HepG2 (cell line): ENCODE data around the gene JAG1. TPM values are rescaled to one million over a fixed set of nuclear protein-coding genes. Genes with fewer than 3 reads are reported as not detected.

Experiments
- DMAP1 ChIP-seq: IDR thresholded peaks from 2 replicates; pipeline ENCODE4 v1.6.1; 2016
- ETV6 ChIP-seq: sonication (generic); formaldehyde crosslinking; conservative IDR thresholded peaks from 2 replicates; pipeline ENCODE4 v1.4.0; 2020; ENCODE audit warnings: missing genetic modification reagents
- FOXA1 ChIP-seq, 2 experiments: fragments of 450-650 bp in 1 of 2; sonication (generic) in 1 of 2; formaldehyde crosslinking in 1 of 2; IDR thresholded peaks; 2 replicates each; pipeline versions ENCODE4 v1.4.0 to v1.6.1; 2016 to 2020; ENCODE audit warnings: missing genetic modification reagents in 1 of 2
- GATAD1 ChIP-seq: IDR thresholded peaks from 2 replicates; pipeline ENCODE4 v1.6.1; 2016; ENCODE audit warnings: missing genetic modification reagents, missing compliant biosample characterization
- HOXA3 ChIP-seq: sonication (generic); formaldehyde crosslinking; IDR thresholded peaks from 2 replicates; pipeline ENCODE4 v1.5.0; 2020; ENCODE audit warnings: missing genetic modification reagents
- KDM5A ChIP-seq: fragments of 200-600 bp; sonication (generic); IDR thresholded peaks from 2 replicates; pipeline ENCODE4 v1.7.0; 2018; ENCODE audit warnings: antibody characterized with exemption, mild to moderate bottlenecking, low read length, borderline replicate concordance
- SP4 ChIP-seq: sonication (generic); formaldehyde crosslinking; IDR thresholded peaks from 2 replicates; pipeline ENCODE4 v1.8.1; 2023; ENCODE audit warnings: mild to moderate bottlenecking, missing genetic modification reagents
- SSRP1 ChIP-seq: IDR thresholded peaks from 2 replicates; pipeline ENCODE4 v1.6.1; 2016; ENCODE audit warnings: control low read depth
- WIZ ChIP-seq: sonication (generic); formaldehyde crosslinking; IDR thresholded peaks from 2 replicates; pipeline ENCODE4 v1.5.1; 2020; ENCODE audit warnings: mild to moderate bottlenecking, missing genetic modification reagents
- ZKSCAN8 ChIP-seq: IDR thresholded peaks from 2 replicates; pipeline ENCODE4 v1.6.1; 2016; ENCODE audit warnings: borderline replicate concordance, missing genetic modification reagents, missing compliant biosample characterization
- ZNF256 ChIP-seq: sonication (generic); formaldehyde crosslinking; conservative IDR thresholded peaks from 2 replicates; pipeline ENCODE4 v1.4.0; 2020; ENCODE audit warnings: missing genetic modification reagents
- ZNF7 ChIP-seq: IDR thresholded peaks from 2 replicates; pipeline ENCODE4 v1.6.1; 2016; ENCODE audit warnings: missing biosample characterization, missing genetic modification reagents
- ZNF724P ChIP-seq: sonication (generic); formaldehyde crosslinking; IDR thresholded peaks from 2 replicates; pipeline ENCODE4 v1.8.0; 2022; ENCODE audit warnings: missing genetic modification reagents, borderline replicate concordance
- ZNF839 ChIP-seq: sonication (generic); formaldehyde crosslinking; IDR thresholded peaks from 2 replicates; pipeline ENCODE4 v1.4.0; 2020; ENCODE audit warnings: missing genetic modification reagents, mild to moderate bottlenecking, borderline replicate concordance
- ZZZ3 ChIP-seq: sonication (generic); formaldehyde crosslinking; IDR thresholded peaks from 2 replicates; pipeline ENCODE4 v1.4.0; 2020; ENCODE audit warnings: missing genetic modification reagents, mild to moderate bottlenecking, borderline replicate concordance
- polyA plus RNA-seq, 8 experiments: library from polyadenylated mRNA; depleted of rRNA in 3 of 8; stranded (reverse) in 7 of 8; unstranded in 1 of 8; fragments of >200 nt; fragmentation: Illumina TruSeq in 4 of 8; extraction: Trizol in 4 of 8; gene quantifications; 2 replicates each; pipeline versions ENCODE4 v1.2.1 to v1.2.3, GENCODE V29; 2011 to 2016; ENCODE audit warnings: low read depth in 4 of 8, missing spikeins in 1 of 8, mixed read lengths in 1 of 8; ENCODE audit not compliant: insufficient read depth in 1 of 8
- total RNA-seq, 5 experiments: library from RNA; depleted of rRNA; stranded (reverse); fragments of >200 nt; fragmentation: Illumina TruSeq; extraction: Trizol; gene quantifications; 2 replicates each; pipeline ENCODE4 v1.2.3, GENCODE V29; 2016; ENCODE audit warnings: low read depth in 1 of 5
- TF ChIP-seq, protein P1 (sequence below): sonication (generic); formaldehyde crosslinking; IDR thresholded peaks from 2 replicates; pipeline ENCODE4 v1.4.0; 2020; ENCODE audit warnings: missing genetic modification reagents; ENCODE audit errors: not compliant biosample characterization
- TF ChIP-seq, protein P2 (sequence below): sonication (generic); formaldehyde crosslinking; IDR thresholded peaks from 2 replicates; pipeline ENCODE4 v1.5.1; 2020; ENCODE audit warnings: missing genetic modification reagents, mild to moderate bottlenecking, borderline replicate concordance
- TF ChIP-seq, protein P3 (sequence below): IDR thresholded peaks from 2 replicates; pipeline ENCODE4 v1.6.1; 2016; ENCODE audit warnings: missing compliant biosample characterization, missing genetic modification reagents, borderline replicate concordance
- TF ChIP-seq, protein P4 (sequence below): sonication (generic); formaldehyde crosslinking; IDR thresholded peaks from 2 replicates; pipeline ENCODE4 v1.4.0; 2020; ENCODE audit warnings: missing genetic modification reagents, borderline replicate concordance

JAG1 gene
- total and polyA plus RNA-seq, 2 of the 13 experiments (the other 11 are each of a cell fraction or from before 2014, with no cell fraction given), result 47.1 to 56.3 TPM

DNA sequence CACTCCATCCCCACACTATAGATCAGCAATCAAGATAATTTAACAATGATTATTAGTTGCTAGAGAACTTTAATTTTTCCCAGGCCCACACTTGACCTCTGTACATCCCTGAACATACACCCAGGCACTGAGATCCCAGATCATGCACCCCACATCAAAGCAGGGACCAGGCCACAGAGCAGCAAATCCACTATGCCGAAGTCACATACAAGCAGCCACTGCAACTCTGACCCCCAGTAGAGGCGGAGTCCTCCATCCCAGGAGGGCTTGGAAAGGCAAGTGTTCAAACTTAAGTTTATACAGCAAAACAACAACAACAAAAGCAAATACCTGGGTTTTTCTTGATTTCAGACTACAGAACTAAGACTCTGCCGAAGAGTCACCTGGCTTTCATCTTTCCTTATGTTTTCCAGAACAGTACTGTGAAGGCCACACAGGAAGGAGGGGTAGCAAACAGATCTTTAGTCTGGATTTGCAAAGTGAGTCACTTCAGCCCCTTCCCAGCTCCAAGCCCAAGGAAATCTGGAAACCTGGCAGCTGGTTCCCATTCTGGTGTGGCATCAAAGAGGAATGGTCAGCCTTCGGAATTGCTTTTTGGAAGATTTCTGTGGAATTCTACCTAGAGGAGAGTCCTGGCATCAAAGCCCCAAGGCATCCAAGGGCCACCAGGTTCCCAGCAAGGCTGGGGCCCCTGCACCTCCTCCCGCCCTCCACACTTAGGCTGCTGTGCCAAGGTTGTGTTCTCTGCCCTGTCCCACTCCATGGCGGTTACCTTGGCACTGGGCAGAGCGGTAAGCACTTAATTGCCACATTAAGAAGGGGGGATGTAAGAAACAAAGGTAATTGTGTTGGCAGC, 7.3 kb downstream of the JAG1 start (continued):
- TF ChIP-seq ZKSCAN8 (CRISPR knock-in tag) (no peak), ZZZ3 (CRISPR knock-in tag) (no peak), HOXA3 (CRISPR knock-in tag) (no peak), ZNF839 (CRISPR knock-in tag) (no peak), WIZ (CRISPR knock-in tag) (no peak), SP4 (no peak), KDM5A (no peak), ZNF256 (no peak), SSRP1 (no peak), ETV6 (CRISPR knock-in tag) (no peak), FOXA1 (IDR thresholded peaks at IDR 0.05) (no peak), FOXA1 (CRISPR knock-in tag; IDR thresholded peaks at IDR 0.05) (no peak), DMAP1 (CRISPR knock-in tag) (no peak), GATAD1 (CRISPR knock-in tag) (no peak), ZNF724P (CRISPR knock-in tag) (no peak), ZNF7 (CRISPR knock-in tag) (no peak)
- TF ChIP-seq, protein P1, sequence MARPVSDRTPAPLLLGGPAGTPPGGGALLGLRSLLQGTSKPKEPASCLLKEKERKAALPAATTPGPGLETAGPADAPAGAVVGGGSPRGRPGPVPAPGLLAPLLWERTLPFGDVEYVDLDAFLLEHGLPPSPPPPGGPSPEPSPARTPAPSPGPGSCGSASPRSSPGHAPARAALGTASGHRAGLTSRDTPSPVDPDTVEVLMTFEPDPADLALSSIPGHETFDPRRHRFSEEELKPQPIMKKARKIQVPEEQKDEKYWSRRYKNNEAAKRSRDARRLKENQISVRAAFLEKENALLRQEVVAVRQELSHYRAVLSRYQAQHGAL (CRISPR knock-in tag), result no peak
- TF ChIP-seq, protein P2, sequence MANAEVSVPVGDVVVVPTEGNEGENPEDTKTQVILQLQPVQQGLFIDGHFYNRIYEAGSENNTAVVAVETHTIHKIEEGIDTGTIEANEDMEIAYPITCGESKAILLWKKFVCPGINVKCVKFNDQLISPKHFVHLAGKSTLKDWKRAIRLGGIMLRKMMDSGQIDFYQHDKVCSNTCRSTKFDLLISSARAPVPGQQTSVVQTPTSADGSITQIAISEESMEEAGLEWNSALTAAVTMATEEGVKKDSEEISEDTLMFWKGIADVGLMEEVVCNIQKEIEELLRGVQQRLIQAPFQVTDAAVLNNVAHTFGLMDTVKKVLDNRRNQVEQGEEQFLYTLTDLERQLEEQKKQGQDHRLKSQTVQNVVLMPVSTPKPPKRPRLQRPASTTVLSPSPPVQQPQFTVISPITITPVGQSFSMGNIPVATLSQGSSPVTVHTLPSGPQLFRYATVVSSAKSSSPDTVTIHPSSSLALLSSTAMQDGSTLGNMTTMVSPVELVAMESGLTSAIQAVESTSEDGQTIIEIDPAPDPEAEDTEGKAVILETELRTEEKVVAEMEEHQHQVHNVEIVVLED (CRISPR knock-in tag), result no peak
- TF ChIP-seq, protein P3, sequence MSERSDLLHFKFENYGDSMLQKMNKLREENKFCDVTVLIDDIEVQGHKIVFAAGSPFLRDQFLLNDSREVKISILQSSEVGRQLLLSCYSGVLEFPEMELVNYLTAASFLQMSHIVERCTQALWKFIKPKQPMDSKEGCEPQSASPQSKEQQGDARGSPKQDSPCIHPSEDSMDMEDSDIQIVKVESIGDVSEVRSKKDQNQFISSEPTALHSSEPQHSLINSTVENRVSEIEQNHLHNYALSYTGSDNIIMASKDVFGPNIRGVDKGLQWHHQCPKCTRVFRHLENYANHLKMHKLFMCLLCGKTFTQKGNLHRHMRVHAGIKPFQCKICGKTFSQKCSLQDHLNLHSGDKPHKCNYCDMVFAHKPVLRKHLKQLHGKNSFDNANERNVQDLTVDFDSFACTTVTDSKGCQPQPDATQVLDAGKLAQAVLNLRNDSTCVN (CRISPR knock-in tag), result 0 out of 2 replicates have a peak, but pooled peaks have one; percentile 53
- TF ChIP-seq, protein P4, sequence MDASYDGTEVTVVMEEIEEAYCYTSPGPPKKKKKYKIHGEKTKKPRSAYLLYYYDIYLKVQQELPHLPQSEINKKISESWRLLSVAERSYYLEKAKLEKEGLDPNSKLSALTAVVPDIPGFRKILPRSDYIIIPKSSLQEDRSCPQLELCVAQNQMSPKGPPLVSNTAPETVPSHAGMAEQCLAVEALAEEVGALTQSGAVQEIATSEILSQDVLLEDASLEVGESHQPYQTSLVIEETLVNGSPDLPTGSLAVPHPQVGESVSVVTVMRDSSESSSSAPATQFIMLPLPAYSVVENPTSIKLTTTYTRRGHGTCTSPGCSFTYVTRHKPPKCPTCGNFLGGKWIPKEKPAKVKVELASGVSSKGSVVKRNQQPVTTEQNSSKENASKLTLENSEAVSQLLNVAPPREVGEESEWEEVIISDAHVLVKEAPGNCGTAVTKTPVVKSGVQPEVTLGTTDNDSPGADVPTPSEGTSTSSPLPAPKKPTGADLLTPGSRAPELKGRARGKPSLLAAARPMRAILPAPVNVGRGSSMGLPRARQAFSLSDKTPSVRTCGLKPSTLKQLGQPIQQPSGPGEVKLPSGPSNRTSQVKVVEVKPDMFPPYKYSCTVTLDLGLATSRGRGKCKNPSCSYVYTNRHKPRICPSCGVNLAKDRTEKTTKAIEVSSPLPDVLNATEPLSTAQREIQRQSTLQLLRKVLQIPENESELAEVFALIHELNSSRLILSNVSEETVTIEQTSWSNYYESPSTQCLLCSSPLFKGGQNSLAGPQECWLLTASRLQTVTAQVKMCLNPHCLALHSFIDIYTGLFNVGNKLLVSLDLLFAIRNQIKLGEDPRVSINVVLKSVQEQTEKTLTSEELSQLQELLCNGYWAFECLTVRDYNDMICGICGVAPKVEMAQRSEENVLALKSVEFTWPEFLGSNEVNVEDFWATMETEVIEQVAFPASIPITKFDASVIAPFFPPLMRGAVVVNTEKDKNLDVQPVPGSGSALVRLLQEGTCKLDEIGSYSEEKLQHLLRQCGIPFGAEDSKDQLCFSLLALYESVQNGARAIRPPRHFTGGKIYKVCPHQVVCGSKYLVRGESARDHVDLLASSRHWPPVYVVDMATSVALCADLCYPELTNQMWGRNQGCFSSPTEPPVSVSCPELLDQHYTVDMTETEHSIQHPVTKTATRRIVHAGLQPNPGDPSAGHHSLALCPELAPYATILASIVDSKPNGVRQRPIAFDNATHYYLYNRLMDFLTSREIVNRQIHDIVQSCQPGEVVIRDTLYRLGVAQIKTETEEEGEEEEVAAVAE, result no peak
